ENCODE data around the gene ANKRD11. TPM values are rescaled to one million over a fixed set of nuclear protein-coding genes. Genes with fewer than 3 reads are reported as not detected.
"Not testable (repeated sequence)": the region's sequence is repeated elsewhere in the genome, so short reads cannot be mapped to it uniquely, and the experiment has no call there.

ANKRD11 gene
- total RNA-seq, 1 experiment from 2014 or later: 47.1 TPM

- no peak for DNase-seq (ENCODE audit: low read depth)
Measured at GRCh38 chr16:89431158-89431584, 59.2 kb downstream of the ANKRD11 start.

- DNase-seq (ENCODE audit: low read depth): no peak
Measured at GRCh38 chr16:89430436-89431157, 59.8 kb downstream of the ANKRD11 start.

GRCh38 chr16:89428605-89429004 is 61.8 kb downstream of the ANKRD11 start:
- not testable (repeated sequence) for DNase-seq (ENCODE audit: low read depth)

GRCh38 chr16:89426736-89427530 is 63.4 kb downstream of the ANKRD11 start:
- peak; percentile 66 for DNase-seq (ENCODE audit: low read depth)

GRCh38 chr16:89425523-89425922 is 64.8 kb downstream of the ANKRD11 start:
- DNase-seq (ENCODE audit: low read depth): no peak

- no peak for DNase-seq (ENCODE audit: low read depth)
Measured at GRCh38 chr16:89423681-89424260, 66.6 kb downstream of the ANKRD11 start.

- DNase-seq (ENCODE audit: low read depth): peak; percentile 86
Measured at GRCh38 chr16:89422905-89423630, 67.3 kb downstream of the ANKRD11 start.

GRCh38 chr16:89422527-89422904 is 67.8 kb downstream of the ANKRD11 start:
- DNase-seq (ENCODE audit: low read depth): peak; percentile 40

- DNase-seq (ENCODE audit: low read depth): not testable (repeated sequence)
Measured at GRCh38 chr16:89421300-89421699, 69.1 kb downstream of the ANKRD11 start.

- no peak for DNase-seq (ENCODE audit: low read depth)
Measured at GRCh38 chr16:89420204-89420603, 70.2 kb downstream of the ANKRD11 start.

- no peak for DNase-seq (ENCODE audit: low read depth)
Measured at GRCh38 chr16:89418352-89418751, 72.0 kb downstream of the ANKRD11 start.

GRCh38 chr16:89417352-89417751 is 73.0 kb downstream of the ANKRD11 start:
- no peak for DNase-seq (ENCODE audit: low read depth)

- no peak for DNase-seq (ENCODE audit: low read depth)
Measured at GRCh38 chr16:89413811-89414585, 76.4 kb downstream of the ANKRD11 start.

- no peak for DNase-seq (ENCODE audit: low read depth)
Measured at GRCh38 chr16:89412811-89413210, 77.5 kb downstream of the ANKRD11 start.

- DNase-seq (ENCODE audit: low read depth): no peak
Measured at GRCh38 chr16:89411335-89411850, 79.0 kb downstream of the ANKRD11 start.

- peak; percentile 11 for DNase-seq (ENCODE audit: low read depth)
Measured at GRCh38 chr16:89410794-89411309, 79.5 kb downstream of the ANKRD11 start.

GRCh38 chr16:89410322-89410721 is 80.0 kb downstream of the ANKRD11 start:
- DNase-seq (ENCODE audit: low read depth): no peak

GRCh38 chr16:89409161-89409711 is 81.1 kb downstream of the ANKRD11 start:
- peak; percentile 42 for DNase-seq (ENCODE audit: low read depth)

GRCh38 chr16:89408315-89408714 is 82.0 kb downstream of the ANKRD11 start:
- no peak for DNase-seq (ENCODE audit: low read depth)

GRCh38 chr16:89407925-89408300 is 82.4 kb downstream of the ANKRD11 start:
- DNase-seq (ENCODE audit: low read depth): no peak
